DND-41 (cell line): Measurements from ENCODE around the gene IGFBP2.

Experiments
- ATAC-seq: fragments of 200-7000 bp; cut with Tn5 transposase; 3 replicates; pipeline ENCODE4 v1.9.1; 2021; ENCODE audit warnings: low read depth; ENCODE audit not compliant: insufficient read depth
- DNase-seq: peaks from one replicate; pipeline ENCODE4 v3.0.0-alpha.2; 2020
- H2AFZ ChIP-seq: 2 replicates; pipeline ENCODE4 v1.6.0; 2012; ENCODE audit warnings: low read depth, low read length
- H3K27ac ChIP-seq: 2 replicates; pipeline ENCODE4 v1.5.1; 2012; ENCODE audit warnings: low read length, inconsistent platforms
- H3K27me3 ChIP-seq: fragments of 200-600 bp; sonication (generic); 2 replicates; pipeline ENCODE4 v1.6.0; 2012; ENCODE audit warnings: low read length, mild to moderate bottlenecking, inconsistent platforms; ENCODE audit not compliant: insufficient read depth, poor library complexity
- H3K36me3 ChIP-seq: 2 replicates; pipeline ENCODE4 v1.5.1; 2012; ENCODE audit warnings: low read length, inconsistent platforms; ENCODE audit not compliant: insufficient read depth
- H3K4me1 ChIP-seq: 2 replicates; pipeline ENCODE4 v1.5.1; 2012; ENCODE audit warnings: mild to moderate bottlenecking, low read length; ENCODE audit not compliant: insufficient read depth
- H3K4me2 ChIP-seq: 2 replicates; pipeline ENCODE4 v1.6.0; 2012; ENCODE audit warnings: mild to moderate bottlenecking, moderate library complexity, low read length, inconsistent platforms; ENCODE audit not compliant: insufficient read depth
- H3K4me3 ChIP-seq, 2 experiments: fragments of 200-600 bp in 1 of 2; shearing (Covaris generic) in 1 of 2; 2 replicates each; pipeline ENCODE4 v1.5.1; 2012 to 2016; ENCODE audit warnings: inconsistent platforms in 2 of 2, low read length in 2 of 2, mild to moderate bottlenecking in 2 of 2, low read depth in 1 of 2, moderate library complexity in 1 of 2
- H3K79me2 ChIP-seq: 2 replicates; pipeline ENCODE4 v1.6.0; 2012; ENCODE audit warnings: low read length, inconsistent platforms; ENCODE audit not compliant: insufficient read depth
- H3K9ac ChIP-seq: 2 replicates; pipeline ENCODE4 v1.6.0; 2012; ENCODE audit warnings: low read depth, mild to moderate bottlenecking, inconsistent platforms, low read length, moderate library complexity
- H3K9me3 ChIP-seq: 2 replicates; pipeline ENCODE4 v1.5.1; 2012; ENCODE audit warnings: low read length, moderate library complexity, mild to moderate bottlenecking, inconsistent platforms; ENCODE audit not compliant: insufficient read depth, severe bottlenecking
- H4K20me1 ChIP-seq: 2 replicates; pipeline ENCODE4 v1.6.0; 2012; ENCODE audit warnings: low read length; ENCODE audit not compliant: insufficient read depth
- CTCF ChIP-seq: IDR thresholded peaks from 2 replicates; pipeline ENCODE4 v1.5.1; 2012; ENCODE audit warnings: borderline replicate concordance, low read length, moderate library complexity, mild to moderate bottlenecking; ENCODE audit not compliant: poor library complexity, severe bottlenecking; ENCODE audit errors: extremely low read depth
- EZH2 ChIP-seq: IDR thresholded peaks from 3 replicates; pipeline ENCODE4 v1.6.1; 2012; ENCODE audit warnings: borderline replicate concordance, low read depth, mild to moderate bottlenecking, moderate library complexity, low read length, inconsistent platforms; ENCODE audit not compliant: severe bottlenecking

IGFBP2 gene

GRCh38 chr2:216650626-216651257, 17.5 kb downstream of the IGFBP2 start:
- ATAC-seq (peak; percentile 11; the same call in 2 of the 3 replicates), DNase-seq (no peak)
- Histone ChIP-seq H3K9me3 (no peaks in the 10 kb centered on the region), H3K4me1 (peaks cover 72% of the 10 kb centered on the region), H3K36me3 (peaks cover 93% of the 10 kb centered on the region), H3K79me2 (peaks cover 99% of the 10 kb centered on the region), H3K27me3 (no peaks in the 10 kb centered on the region), H2AFZ (no peak overlapping the region), H3K9ac (no peak overlapping the region), H3K27ac (peak overlapping the region; percentile 44), H3K4me3 (no peak overlapping the region), H3K4me2 (peak overlapping the region; percentile 35), H4K20me1 (peaks cover 92% of the 10 kb centered on the region)
- no peak for TF ChIP-seq EZH2
- no peak for TF ChIP-seq CTCF

GRCh38 chr2:216651351-216651881, 18.2 kb downstream of the IGFBP2 start:
- ATAC-seq (no peak), DNase-seq (no peak)
- no peak for TF ChIP-seq CTCF
- TF ChIP-seq EZH2: no peak
- H4K20me1 ChIP-seq: peaks cover 91% of the 10 kb centered on the region
- no peak overlapping the region for H3K4me2 ChIP-seq
- H3K27me3 ChIP-seq: no peaks in the 10 kb centered on the region
- H3K9ac ChIP-seq: no peak overlapping the region
- H3K4me3 ChIP-seq: no peak overlapping the region
- H3K9me3 ChIP-seq: no peaks in the 10 kb centered on the region
- H3K4me1 ChIP-seq: peaks cover 66% of the 10 kb centered on the region
- 0 out of 2 replicates have a peak overlapping the region, but pooled peaks have one; percentile 8 for H3K27ac ChIP-seq
- H3K79me2 ChIP-seq: peaks cover 99% of the 10 kb centered on the region
- no peak overlapping the region for H2AFZ ChIP-seq
- peaks cover 93% of the 10 kb centered on the region for H3K36me3 ChIP-seq

DNA sequence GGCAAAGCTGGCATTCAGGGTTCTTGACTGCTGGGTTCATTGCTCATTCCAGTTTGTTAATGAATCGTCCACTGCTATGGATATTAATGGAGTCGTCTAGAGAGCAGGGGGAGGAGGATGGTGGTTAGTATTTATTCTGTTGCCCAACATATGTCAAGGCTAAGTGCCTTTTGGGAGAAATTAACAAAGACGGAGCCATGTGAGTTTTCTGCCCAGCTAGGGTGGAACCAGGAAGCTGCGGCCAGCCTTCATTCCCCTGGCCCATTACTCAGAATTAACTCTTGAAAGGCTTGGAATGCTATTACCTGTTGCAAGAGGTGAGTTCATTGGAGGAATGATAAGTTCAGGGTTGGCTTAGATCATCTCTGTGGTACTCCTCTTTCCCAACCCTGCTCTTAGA, 19.3 kb downstream of the IGFBP2 start:
- Histone ChIP-seq H3K4me3 (no peak overlapping the region), H3K9me3 (no peaks in the 10 kb centered on the region), H3K27me3 (no peaks in the 10 kb centered on the region), H3K9ac (no peak overlapping the region), H3K79me2 (peaks cover 99% of the 10 kb centered on the region), H3K4me2 (no peak overlapping the region), H3K36me3 (peaks cover 96% of the 10 kb centered on the region), H2AFZ (no peak overlapping the region), H3K4me1 (peaks cover 63% of the 10 kb centered on the region), H3K27ac (no peak overlapping the region), H4K20me1 (peaks cover 94% of the 10 kb centered on the region)
- ATAC-seq (no peak), DNase-seq (no peak)
- TF ChIP-seq EZH2: no peak
- no peak for TF ChIP-seq CTCF
